Activated CD4-positive, alpha-beta memory T cell treated with anti-CD3 and anti-CD28 coated beads for 36 hours (primary cell): Measurements from ENCODE around the gene PEX14. TPM values are rescaled to one million over a fixed set of nuclear protein-coding genes. Genes with fewer than 3 reads are reported as not detected.

ENCODE experiments used
- CTCF ChIA-PET: fragments of 350-600 bp; sonication (Branson Sonifier 250); formaldehyde crosslinking; loops from one replicate; lab custom pipeline; 2021; ENCODE audit warnings: antibody characterized with exemption, inconsistent platforms; lab: Charles Lee
- POLR2A ChIA-PET: fragments of 350-600 bp; sonication (Branson Sonifier 250); formaldehyde crosslinking; loops from one replicate; lab custom pipeline; 2021; ENCODE audit warnings: antibody characterized with exemption; lab: Charles Lee
- DNase-seq: peaks from one replicate; pipeline ENCODE4 v3.0.0-alpha.2; 2020
- H3K27ac Mint-ChIP-seq: one replicate; pipeline ENCODE4 v1.8.0; 2021; ENCODE audit warnings: mixed read lengths
- H3K27me3 Mint-ChIP-seq: one replicate; pipeline ENCODE4 v1.8.0; 2021; ENCODE audit warnings: mixed read lengths
- H3K36me3 Mint-ChIP-seq: one replicate; pipeline ENCODE4 v1.8.0; 2021; ENCODE audit warnings: mixed read lengths
- H3K4me1 Mint-ChIP-seq: one replicate; pipeline ENCODE4 v1.8.0; 2021; ENCODE audit warnings: low read depth, mixed read lengths
- H3K4me3 Mint-ChIP-seq: one replicate; pipeline ENCODE4 v1.8.0; 2021; ENCODE audit warnings: mild to moderate bottlenecking, mixed read lengths
- H3K9me3 Mint-ChIP-seq: one replicate; pipeline ENCODE4 v1.8.0; 2021; ENCODE audit warnings: mixed read lengths
- intact Hi-C: fragments of 100-400 bp; cut with micrococcal nuclease; formaldehyde crosslinking; loops from one replicate; pipeline ENCODE4 v1.15.1; 2023
- total RNA-seq, 2 experiments: library from RNA; stranded (reverse); gene quantifications; one replicate each; pipeline ENCODE4 v1.2.3, GENCODE V29; 2021

PEX14 gene
- total RNA-seq, 2 experiments from 2014 or later = 17.3 to 17.6 TPM

GRCh38 chr1:10647414-10648170 is 172.8 kb downstream of the PEX14 start:
- H3K27ac Mint-ChIP-seq = no peak overlapping the region
- no peak overlapping the region for H3K4me3 Mint-ChIP-seq
- DNase-seq = no peak
- intact Hi-C loops = no loop called here
- H3K27me3 Mint-ChIP-seq = no peaks in the 10 kb centered on the region
- no peaks in the 10 kb centered on the region for H3K36me3 Mint-ChIP-seq
- no peaks in the 10 kb centered on the region for H3K4me1 Mint-ChIP-seq
- POLR2A ChIA-PET = no interaction called here
- H3K9me3 Mint-ChIP-seq = no peaks in the 10 kb centered on the region
- CTCF ChIA-PET = no interaction called here

GRCh38 chr1:10648689-10649516 is 174.2 kb downstream of the PEX14 start:
- no peak overlapping the region for H3K4me3 Mint-ChIP-seq
- DNase-seq = no peak
- H3K27me3 Mint-ChIP-seq = no peaks in the 10 kb centered on the region
- H3K9me3 Mint-ChIP-seq = no peaks in the 10 kb centered on the region
- peaks cover 3% of the 10 kb centered on the region for H3K36me3 Mint-ChIP-seq
- CTCF ChIA-PET = no interaction called here
- POLR2A ChIA-PET = no interaction called here
- H3K27ac Mint-ChIP-seq = no peak overlapping the region
- H3K4me1 Mint-ChIP-seq = no peaks in the 10 kb centered on the region
- intact Hi-C loops = no loop called here

- Mint-ChIP-seq H3K36me3 (peaks cover 7% of the 10 kb centered on the region), H3K4me3 (no peak overlapping the region), H3K27me3 (no peaks in the 10 kb centered on the region), H3K4me1 (no peaks in the 10 kb centered on the region), H3K9me3 (no peaks in the 10 kb centered on the region), H3K27ac (no peak overlapping the region)
- DNase-seq = no peak
- CTCF ChIA-PET = no interaction called here
- intact Hi-C loops = no loop called here
- POLR2A ChIA-PET = no interaction called here
Measured at GRCh38 chr1:10649517-10650201, 174.9 kb downstream of the PEX14 start.

- intact Hi-C loops = no loop called here
- no peak for DNase-seq
- Mint-ChIP-seq H3K36me3 (peaks cover 7% of the 10 kb centered on the region), H3K27me3 (no peaks in the 10 kb centered on the region), H3K27ac (no peak overlapping the region), H3K4me3 (no peak overlapping the region), H3K4me1 (no peaks in the 10 kb centered on the region), H3K9me3 (no peaks in the 10 kb centered on the region)
- ChIA-PET POLR2A (no interaction called here), CTCF (no interaction called here)
Measured at GRCh38 chr1:10650556-10651388, 176.0 kb downstream of the PEX14 start.

GRCh38 chr1:10651389-10651766 is 176.6 kb downstream of the PEX14 start:
- Mint-ChIP-seq H3K4me3 (no peak overlapping the region), H3K27me3 (no peaks in the 10 kb centered on the region), H3K9me3 (no peaks in the 10 kb centered on the region), H3K27ac (no peak overlapping the region), H3K4me1 (no peaks in the 10 kb centered on the region), H3K36me3 (peaks cover 7% of the 10 kb centered on the region)
- ChIA-PET CTCF (no interaction called here), POLR2A (no interaction called here)
- intact Hi-C loops = no loop called here
- no peak for DNase-seq

GRCh38 chr1:10651793-10652192 is 177.0 kb downstream of the PEX14 start:
- Mint-ChIP-seq H3K4me3 (no peak overlapping the region), H3K27ac (no peak overlapping the region), H3K36me3 (peaks cover 7% of the 10 kb centered on the region), H3K4me1 (no peaks in the 10 kb centered on the region), H3K9me3 (no peaks in the 10 kb centered on the region), H3K27me3 (no peaks in the 10 kb centered on the region)
- POLR2A ChIA-PET = no interaction called here
- intact Hi-C loops = no loop called here
- CTCF ChIA-PET = no interaction called here
- DNase-seq = no peak

GRCh38 chr1:10652626-10653025 is 177.9 kb downstream of the PEX14 start:
- Mint-ChIP-seq H3K27me3 (no peaks in the 10 kb centered on the region), H3K9me3 (no peaks in the 10 kb centered on the region), H3K36me3 (peaks cover 7% of the 10 kb centered on the region), H3K4me1 (no peaks in the 10 kb centered on the region), H3K4me3 (no peak overlapping the region), H3K27ac (no peak overlapping the region)
- no peak for DNase-seq
- CTCF ChIA-PET = no interaction called here
- intact Hi-C loops = no loop called here
- POLR2A ChIA-PET = no interaction called here

- intact Hi-C loops = no loop called here
- Mint-ChIP-seq H3K27ac (no peak overlapping the region), H3K4me3 (no peak overlapping the region), H3K4me1 (no peaks in the 10 kb centered on the region), H3K9me3 (no peaks in the 10 kb centered on the region), H3K36me3 (peaks cover 7% of the 10 kb centered on the region), H3K27me3 (no peaks in the 10 kb centered on the region)
- ChIA-PET CTCF (no interaction called here), POLR2A (no interaction called here)
- no peak for DNase-seq
Measured at GRCh38 chr1:10653370-10654125, 178.8 kb downstream of the PEX14 start.

GRCh38 chr1:10655002-10655401 is 180.3 kb downstream of the PEX14 start:
- CTCF ChIA-PET = no interaction called here

GRCh38 chr1:10656431-10656830 is 181.7 kb downstream of the PEX14 start:
- no peak overlapping the region for H3K27ac Mint-ChIP-seq
- no peak overlapping the region for H3K4me3 Mint-ChIP-seq
- H3K4me1 Mint-ChIP-seq = no peaks in the 10 kb centered on the region
- ChIA-PET CTCF (no interaction called here), POLR2A (no interaction called here)
- DNase-seq = no peak
- H3K36me3 Mint-ChIP-seq = peaks cover 7% of the 10 kb centered on the region
- H3K27me3 Mint-ChIP-seq = no peaks in the 10 kb centered on the region
- intact Hi-C loops = no loop called here
- H3K9me3 Mint-ChIP-seq = no peaks in the 10 kb centered on the region

More at GRCh38 chr1:10655002-10655401, 180.3 kb downstream of the PEX14 start:
- H3K36me3 Mint-ChIP-seq = peaks cover 7% of the 10 kb centered on the region
- H3K9me3 Mint-ChIP-seq = no peaks in the 10 kb centered on the region
- no peaks in the 10 kb centered on the region for H3K4me1 Mint-ChIP-seq
- H3K4me3 Mint-ChIP-seq = no peak overlapping the region
- no peak overlapping the region for H3K27ac Mint-ChIP-seq
- DNase-seq = no peak
- intact Hi-C loops = no loop called here
- POLR2A ChIA-PET = no interaction called here
- no peaks in the 10 kb centered on the region for H3K27me3 Mint-ChIP-seq

GRCh38 chr1:10657088-10657847 is 182.5 kb downstream of the PEX14 start:
- Mint-ChIP-seq H3K27me3 (no peaks in the 10 kb centered on the region), H3K4me3 (no peak overlapping the region), H3K9me3 (no peaks in the 10 kb centered on the region), H3K27ac (no peak overlapping the region), H3K36me3 (peaks cover 7% of the 10 kb centered on the region), H3K4me1 (no peaks in the 10 kb centered on the region)
- no peak for DNase-seq
- CTCF ChIA-PET = no interaction called here
- intact Hi-C loops = no loop called here
- POLR2A ChIA-PET = no interaction called here
